Natural killer cell (primary cell): ENCODE results near the gene CACNB4. TPM values are rescaled to one million over a fixed set of nuclear protein-coding genes. Genes with fewer than 3 reads are reported as not detected.

ENCODE experiments used
- ATAC-seq, 3 donors: fragments of 150-1000 bp in 2 of 3; fragments of 200-7000 bp in 1 of 3; cut with Tn5 transposase; 1 replicate in 1 of 3; 2 replicates in 2 of 3; pipeline ENCODE4 v1.10.0; 2021; ENCODE audit warnings: mild to moderate bottlenecking in 2 of 3, moderate library complexity in 2 of 3
- DNase-seq, 2 donors: peaks; one replicate each; pipeline versions ENCODE4 v3.0.0 to v3.0.0-alpha.2; 2013 to 2021; ENCODE audit warnings: mixed read lengths in 1 of 2
- H3K27ac ChIP-seq: one replicate; pipeline ENCODE4 v1.5.1; 2013; ENCODE audit warnings: mild to moderate bottlenecking, low read length
- H3K27me3 ChIP-seq: one replicate; pipeline ENCODE4 v1.6.1; 2013; ENCODE audit warnings: low read length; ENCODE audit not compliant: control insufficient read depth, insufficient read depth
- H3K36me3 ChIP-seq: one replicate; pipeline ENCODE4 v1.6.1; 2013; ENCODE audit warnings: low read length; ENCODE audit not compliant: control insufficient read depth, insufficient read depth
- H3K4me1 ChIP-seq: one replicate; pipeline ENCODE4 v1.6.1; 2013; ENCODE audit warnings: low read length; ENCODE audit not compliant: control insufficient read depth, insufficient read depth
- H3K4me3 ChIP-seq: one replicate; pipeline ENCODE4 v1.5.1; 2013; ENCODE audit warnings: low read length
- H3K9me3 ChIP-seq: one replicate; pipeline ENCODE4 v1.6.1; 2013; ENCODE audit warnings: low read length; ENCODE audit not compliant: control insufficient read depth, insufficient read depth
- H3K27ac Mint-ChIP-seq, 2 donors: one replicate each; pipeline ENCODE4 v1.8.0; 2022; ENCODE audit warnings: mild to moderate bottlenecking in 2 of 2, mixed read lengths in 2 of 2, moderate library complexity in 1 of 2
- H3K27me3 Mint-ChIP-seq, 2 donors: one replicate each; pipeline ENCODE4 v1.8.0; 2022; ENCODE audit warnings: low read depth in 2 of 2, mixed read lengths in 2 of 2
- H3K36me3 Mint-ChIP-seq: one replicate; pipeline ENCODE4 v1.8.0; 2022; ENCODE audit warnings: mixed read lengths
- H3K4me1 Mint-ChIP-seq, 2 donors: one replicate each; pipeline ENCODE4 v1.8.0; 2022; ENCODE audit warnings: mixed read lengths in 2 of 2
- H3K4me3 Mint-ChIP-seq: one replicate; pipeline ENCODE4 v1.8.0; 2022; ENCODE audit warnings: mild to moderate bottlenecking, moderate library complexity, mixed read lengths
- H3K9me3 Mint-ChIP-seq, 2 donors: one replicate each; pipeline ENCODE4 v1.8.0; 2022; ENCODE audit warnings: mixed read lengths in 2 of 2
- CTCF ChIP-seq: fragments of 200-600 bp; IDR thresholded peaks from one replicate; pipeline ENCODE4 v1.8.0; 2022; ENCODE audit warnings: antibody characterized with exemption
- WGBS: methylation state at CpG from one replicate; pipeline ENCODE4 v1.1.7; 2013; ENCODE audit warnings: missing lambda C conversion rate; ENCODE audit not compliant: insufficient coverage; 5-methylcytosine and 5-hydroxymethylcytosine counted together
- intact Hi-C: fragments of 100-400 bp; cut with micrococcal nuclease; formaldehyde crosslinking; loops from one replicate; pipeline ENCODE4 v1.14.2; 2022
- total RNA-seq, 4 donors: library from RNA; stranded (reverse); fragments of 120-200 nt in 1 of 4; gene quantifications; one replicate each; pipeline versions ENCODE4 v1.2.3 to v1.2.4, GENCODE V29; 2013 to 2022

Gene CACNB4
- total RNA-seq, 3 donors from 2014 or later (not counting 1 experiment from before 2014, with no cell fraction given), result 0.56 to 0.93 (median 0.73) TPM

DNA sequence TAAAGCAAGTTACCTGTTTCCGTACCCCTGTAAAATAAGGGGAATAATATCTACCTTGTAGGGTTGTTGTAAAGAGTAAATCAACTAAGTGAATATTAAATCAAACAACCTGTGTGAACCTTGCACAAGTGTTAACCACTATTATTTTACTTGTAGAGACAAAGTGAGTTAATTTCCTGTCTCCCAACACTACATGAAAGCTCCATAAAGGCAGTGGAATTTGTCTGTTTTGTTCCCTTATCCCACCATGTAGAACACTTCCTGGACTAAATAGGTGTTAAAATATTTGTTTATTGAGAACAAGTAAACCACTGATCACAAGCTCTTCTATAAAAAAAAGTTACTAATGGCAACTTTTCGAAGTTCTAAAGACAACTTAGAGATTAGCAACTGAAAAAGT lies 274.0 kb downstream of the CACNB4 start:
- intact Hi-C loops, result loop anchor here (5.0 kb wide), 2 partner anchors 188 to 892 kb away; partner anchors contain the start of genes ARL6IP6 and PRPF40A
- ATAC-seq (no peak), DNase-seq (no peak)
- Mint-ChIP-seq H3K27me3 (no peaks in the 10 kb centered on the region), H3K4me1 (peaks cover 73 to 79% of the 10 kb centered on the region in 2 donors), H3K27ac (peak overlapping the region in 1 of 2 donors; percentile 29), H3K9me3 (no peaks in the 10 kb centered on the region), H3K4me3 (no peak overlapping the region), H3K36me3 (no peaks in the 10 kb centered on the region)
- Histone ChIP-seq H3K27me3 (no peaks in the 10 kb centered on the region), H3K36me3 (no peaks in the 10 kb centered on the region), H3K9me3 (no peaks in the 10 kb centered on the region), H3K27ac (no peak overlapping the region), H3K4me3 (no peak overlapping the region), H3K4me1 (peaks cover 15% of the 10 kb centered on the region)
- WGBS, result no CpG with 5 or more reads among the region's 2 CpGs
- no peak for TF ChIP-seq CTCF

- Mint-ChIP-seq H3K4me1 (peaks cover 67 to 78% of the 10 kb centered on the region in 2 donors), H3K4me3 (peak overlapping the region; percentile 1), H3K9me3 (no peaks in the 10 kb centered on the region), H3K27ac (no peak overlapping the region), H3K36me3 (no peaks in the 10 kb centered on the region), H3K27me3 (no peaks in the 10 kb centered on the region)
- no peak for ATAC-seq
- no peak for TF ChIP-seq CTCF
- no peak overlapping the region for H3K27ac ChIP-seq
- intact Hi-C loops, result no loop called here
- DNase-seq, result no peak
- H3K9me3 ChIP-seq, result no peaks in the 10 kb centered on the region
- H3K4me3 ChIP-seq, result no peak overlapping the region
- H3K27me3 ChIP-seq, result no peaks in the 10 kb centered on the region
- WGBS, result 74% methylated on average over 5 of the region's 6 CpGs
- no peaks in the 10 kb centered on the region for H3K36me3 ChIP-seq
- peaks cover 11% of the 10 kb centered on the region for H3K4me1 ChIP-seq
These were observed 275.2 kb downstream of the CACNB4 start for GRCh38 chr2:151823651-151824050.

- intact Hi-C loops, result no loop called here
- Mint-ChIP-seq H3K4me3 (no peak overlapping the region), H3K27ac (no peak overlapping the region), H3K4me1 (peaks cover 48 to 58% of the 10 kb centered on the region in 2 donors), H3K27me3 (no peaks in the 10 kb centered on the region), H3K9me3 (no peaks in the 10 kb centered on the region), H3K36me3 (no peaks in the 10 kb centered on the region)
- WGBS, result 95% methylated on average over 2 of the region's 2 CpGs
- ATAC-seq, result no peak
- H3K27ac ChIP-seq, result no peak overlapping the region
- H3K4me3 ChIP-seq, result no peak overlapping the region
- H3K4me1 ChIP-seq, result peaks cover 4% of the 10 kb centered on the region
- TF ChIP-seq CTCF, result no peak
- H3K27me3 ChIP-seq, result no peaks in the 10 kb centered on the region
- DNase-seq, result no peak
- H3K9me3 ChIP-seq, result no peaks in the 10 kb centered on the region
- peaks cover 2% of the 10 kb centered on the region for H3K36me3 ChIP-seq
These were observed 278.9 kb downstream of the CACNB4 start for GRCh38 chr2:151819920-151820319.

- H3K27ac Mint-ChIP-seq, result no peak overlapping the region
- no peaks in the 10 kb centered on the region for H3K27me3 ChIP-seq
- peaks cover 28 to 38% of the 10 kb centered on the region in 2 donors for H3K4me1 Mint-ChIP-seq
- no peak for DNase-seq
- WGBS, result 100% methylated on average over 3 of the region's 3 CpGs
- TF ChIP-seq CTCF, result no peak
- no peak overlapping the region for H3K4me3 Mint-ChIP-seq
- no peaks in the 10 kb centered on the region for H3K4me1 ChIP-seq
- H3K36me3 Mint-ChIP-seq, result no peaks in the 10 kb centered on the region
- peaks cover 20% of the 10 kb centered on the region for H3K36me3 ChIP-seq
- ATAC-seq, result no peak
- no peaks in the 10 kb centered on the region for H3K9me3 Mint-ChIP-seq
- H3K4me3 ChIP-seq, result no peak overlapping the region
- intact Hi-C loops, result no loop called here
- H3K27me3 Mint-ChIP-seq, result no peaks in the 10 kb centered on the region
- H3K27ac ChIP-seq, result no peak overlapping the region
- H3K9me3 ChIP-seq, result no peaks in the 10 kb centered on the region
These were observed 280.9 kb downstream of the CACNB4 start for GRCh38 chr2:151817929-151818328.
